A549 (cell line): Measurements from ENCODE around the gene SYT2. TPM values are rescaled to one million over a fixed set of nuclear protein-coding genes. Genes with fewer than 3 reads are reported as not detected.

ENCODE experiments used
- ATAC-seq, 2 experiments: fragments of 200-7000 bp in 1 of 2; fragments of >200 bp in 1 of 2; cut with Nextera tagmentation in 1 of 2; cut with Tn5 transposase in 1 of 2; 3 replicates each; pipeline versions ENCODE4 v1.8.0 to v1.9.1; 2018 to 2020; ENCODE audit warnings: mild to moderate bottlenecking in 1 of 2, moderate library complexity in 1 of 2
- CTCF ChIA-PET: fragments of 300-600 bp; sonication (Branson Sonifier 250); formaldehyde crosslinking; extraction: SDS; loops from one replicate; lab custom pipeline; 2021; ENCODE audit warnings: antibody characterized with exemption, inconsistent platforms; lab: Yijun Ruan, JAX
- POLR2A ChIA-PET: fragments of 350-600 bp; formaldehyde crosslinking; extraction: SDS; loops from one replicate; lab custom pipeline; 2021; ENCODE audit warnings: antibody characterized with exemption, inconsistent platforms; lab: Yijun Ruan, JAX
- DNase-seq, 2 experiments: peaks; one replicate each; pipeline versions ENCODE4 v3.0.0 to v3.0.0-alpha.2; 2011 to 2016; ENCODE audit warnings: low read depth in 1 of 2, low spot score in 1 of 2
- FAIRE-seq: peaks from 2 replicates; lab custom pipeline; 2011; peaks lifted over from hg19 to GRCh38; lab: Jason Lieb, UNC
- H3K27ac ChIP-seq, 2 experiments: fragments of >200 bp; sonication (Bioruptor Twin); formaldehyde crosslinking; 3 replicates each; pipeline ENCODE4 v1.5.1; 2016 to 2017
- H3K4me1 ChIP-seq: fragments of >200 bp; sonication (Bioruptor Twin); formaldehyde crosslinking; 3 replicates; pipeline ENCODE4 v1.6.1; 2016
- H3K4me2 ChIP-seq: fragments of >200 bp; sonication (Bioruptor Twin); formaldehyde crosslinking; 3 replicates; pipeline ENCODE4 v1.6.1; 2016
- H3K4me3 ChIP-seq: fragments of >200 bp; sonication (Bioruptor Twin); formaldehyde crosslinking; 3 replicates; pipeline ENCODE4 v1.5.1; 2016
- H3K9me3 ChIP-seq: fragments of >200 bp; sonication (Bioruptor Twin); formaldehyde crosslinking; 3 replicates; pipeline ENCODE4 v1.6.1; 2016
- BHLHE40 ChIP-seq: IDR thresholded peaks from 2 replicates; pipeline ENCODE4 v1.6.1; 2012; ENCODE audit warnings: low read depth, low read length, inconsistent platforms
- CBX8 ChIP-seq: fragments of 200-600 bp; sonication (generic); IDR thresholded peaks from 2 replicates; pipeline ENCODE4 v1.6.1; 2016
- CEBPB ChIP-seq, 2 experiments: fragments of >200 bp in 1 of 2; sonication (Bioruptor Twin) in 1 of 2; formaldehyde crosslinking in 1 of 2; IDR thresholded peaks; 2 replicates each; pipeline ENCODE4 v1.6.1; 2012 to 2016
- CHD4 ChIP-seq: fragments of 200-600 bp; sonication (generic); IDR thresholded peaks from 2 replicates; pipeline ENCODE4 v1.6.1; 2016; ENCODE audit warnings: antibody characterized with exemption, mild to moderate bottlenecking, borderline replicate concordance
- ESRRA ChIP-seq: fragments of 150-350 bp; IDR thresholded peaks from 2 replicates; pipeline ENCODE4 v1.6.1; 2014; ENCODE audit warnings: mild to moderate bottlenecking, low read length, borderline replicate concordance
- FOXS1 ChIP-seq: fragments of 250-450 bp; sonication (Bioruptor Pico); IDR thresholded peaks from 2 replicates; pipeline ENCODE4 v1.5.0; 2020; ENCODE audit warnings: mild to moderate bottlenecking, moderate library complexity
- HDAC2 ChIP-seq: fragments of 200-600 bp; sonication (generic); IDR thresholded peaks from 2 replicates; pipeline ENCODE4 v1.6.1; 2016
- HOXA7 ChIP-seq: fragments of 250-450 bp; sonication (Bioruptor Pico); IDR thresholded peaks from 2 replicates; pipeline ENCODE4 v1.5.0; 2020; ENCODE audit warnings: mild to moderate bottlenecking, moderate library complexity
- HOXB5 ChIP-seq: fragments of 250-450 bp; sonication (Bioruptor Pico); IDR thresholded peaks from 2 replicates; pipeline ENCODE4 v1.5.0; 2020; ENCODE audit warnings: mild to moderate bottlenecking, moderate library complexity
- JUN ChIP-seq, 2 experiments: fragments of >200 bp; sonication (Bioruptor Twin); formaldehyde crosslinking; IDR thresholded peaks; 2 replicates in 1 of 2; 3 replicates in 1 of 2; pipeline ENCODE4 v1.6.1; 2016 to 2017
- JUNB ChIP-seq: fragments of >200 bp; sonication (Bioruptor Twin); formaldehyde crosslinking; IDR thresholded peaks from 2 replicates; pipeline ENCODE4 v1.6.1; 2016
- KDM1A ChIP-seq: fragments of 200-600 bp; sonication (generic); IDR thresholded peaks from 2 replicates; pipeline ENCODE4 v1.6.1; 2016; ENCODE audit warnings: low read depth, mild to moderate bottlenecking
- KDM5A ChIP-seq: fragments of 200-600 bp; sonication (generic); IDR thresholded peaks from 2 replicates; pipeline ENCODE4 v1.6.1; 2016; ENCODE audit warnings: antibody characterized with exemption, mild to moderate bottlenecking
- MAFK ChIP-seq: fragments of 450-650 bp; IDR thresholded peaks from 2 replicates; pipeline ENCODE4 v1.6.1; 2014; ENCODE audit not compliant: partially characterized antibody
- MAZ ChIP-seq: fragments of 150-350 bp; IDR thresholded peaks from 2 replicates; pipeline ENCODE4 v1.6.1; 2014; ENCODE audit warnings: antibody characterized with exemption, low read depth, low read length, borderline replicate concordance
- MYC ChIP-seq: IDR thresholded peaks from 2 replicates; pipeline ENCODE4 v1.6.1; 2012; ENCODE audit warnings: mild to moderate bottlenecking, inconsistent platforms, low read length, improper control_type of control experiment, borderline replicate concordance
- NR3C1 ChIP-seq: fragments of >200 bp; sonication (Bioruptor Twin); formaldehyde crosslinking; IDR thresholded peaks from 3 replicates; pipeline ENCODE4 v1.6.1; 2017
- POLR2AphosphoS2 ChIP-seq: conservative IDR thresholded peaks from 2 replicates; pipeline ENCODE4 v1.6.1; 2012; ENCODE audit warnings: low read length, improper control_type of control experiment, inconsistent platforms
- RAD21 ChIP-seq, 2 experiments: fragments of >200 bp in 1 of 2; sonication (Bioruptor Twin) in 1 of 2; formaldehyde crosslinking in 1 of 2; IDR thresholded peaks in 1 of 2; conservative IDR thresholded peaks in 1 of 2; 2 replicates in 1 of 2; 3 replicates in 1 of 2; pipeline ENCODE4 v1.6.1; 2012 to 2018; ENCODE audit warnings: inconsistent platforms in 1 of 2
- RARB ChIP-seq: fragments of 250-450 bp; sonication (Bioruptor Pico); IDR thresholded peaks from 2 replicates; pipeline ENCODE4 v1.8.0; 2021; ENCODE audit warnings: mild to moderate bottlenecking, moderate library complexity
- RCOR1 ChIP-seq: fragments of 150-350 bp; IDR thresholded peaks from 2 replicates; pipeline ENCODE4 v1.6.1; 2014; ENCODE audit warnings: antibody characterized with exemption, low read length, low read depth
- TP53 ChIP-seq: fragments of 250-450 bp; sonication (Bioruptor Pico); IDR thresholded peaks from 2 replicates; pipeline ENCODE4 v1.5.0; 2021; ENCODE audit warnings: mild to moderate bottlenecking, moderate library complexity
- ZC3H11A ChIP-seq: fragments of 450-650 bp; IDR thresholded peaks from 2 replicates; pipeline ENCODE4 v1.6.1; 2014; ENCODE audit warnings: antibody characterized with exemption, mild to moderate bottlenecking
- WGBS: methylation state at CpG from one replicate; pipeline ENCODE4 v1.1.6; 2017; ENCODE audit errors: missing lambda C conversion rate; 5-methylcytosine and 5-hydroxymethylcytosine counted together
- polyA plus RNA-seq, 4 experiments: library from polyadenylated mRNA; depleted of rRNA in 3 of 4; stranded (reverse); fragments of >200 nt; fragmentation: RNase III in 1 of 4; extraction: RNeasy Plus Mini Kit Qiagen cat#74134 plus additional on column Dnase treatment in 1 of 4; gene quantifications; 2 replicates in 3 of 4; 3 replicates in 1 of 4; pipeline ENCODE4 v1.2.3, GENCODE V29; 2011 to 2017
- TF ChIP-seq, protein P1 (sequence below): fragments of 450-650 bp; IDR thresholded peaks from 2 replicates; pipeline ENCODE4 v1.6.1; 2014; ENCODE audit warnings: antibody characterized with exemption
- TF ChIP-seq, protein P2 (sequence below): fragments of 150-350 bp; IDR thresholded peaks from 2 replicates; pipeline ENCODE4 v1.6.1; 2014; ENCODE audit warnings: low read depth, mild to moderate bottlenecking, low read length

SYT2 gene
- polyA plus RNA-seq, 2 of the 4 experiments (the other 2 are of a cell fraction), result 0.03 to 0.04 TPM

DNA sequence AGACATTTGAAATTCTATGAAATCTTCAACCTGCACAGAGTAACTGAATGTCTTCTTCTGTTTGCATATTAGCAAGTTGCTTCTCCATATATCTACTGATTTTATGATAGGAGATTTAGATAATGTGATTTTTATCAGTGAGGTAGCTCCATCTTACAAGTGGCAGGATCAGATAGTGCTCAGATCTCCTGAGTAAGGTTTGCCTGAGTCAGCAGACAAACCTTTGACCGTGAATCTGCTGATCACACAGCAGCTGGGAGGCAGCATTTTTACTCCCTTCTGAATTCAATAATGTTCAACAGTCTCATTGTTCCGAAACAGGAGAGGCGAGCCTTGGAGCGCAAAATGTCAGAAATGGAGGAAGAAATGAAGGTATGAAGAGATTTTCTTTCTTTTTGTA lies 141.4 kb downstream of the SYT2 start:
- H3K27ac ChIP-seq, result no peak overlapping the region
- ATAC-seq, result no peak
- no peak overlapping the region for H3K4me2 ChIP-seq
- WGBS, result 86% methylated on average over 4 of the region's 4 CpGs
- DNase-seq, result no peak
- ChIA-PET CTCF (interaction anchor here (1.1 to 8.4 kb wide), 3 partner anchors 18 to 151 kb away, joined by 3 to 91 read pairs (median 6); no protein-coding TSS in a partner anchor), POLR2A (no interaction called here)
- no peaks in the 10 kb centered on the region for H3K4me1 ChIP-seq
- no peak overlapping the region for H3K4me3 ChIP-seq
- FAIRE-seq, result no peak
- TF ChIP-seq JUNB (no peak), HDAC2 (no peak), KDM5A (no peak), JUN (IDR thresholded peaks at IDR 0.05) (no peak), NR3C1 (no peak), MAFK (peak; percentile 30), HOXB5 (CRISPR knock-in tag) (no peak)
- H3K9me3 ChIP-seq, result no peaks in the 10 kb centered on the region

DNA sequence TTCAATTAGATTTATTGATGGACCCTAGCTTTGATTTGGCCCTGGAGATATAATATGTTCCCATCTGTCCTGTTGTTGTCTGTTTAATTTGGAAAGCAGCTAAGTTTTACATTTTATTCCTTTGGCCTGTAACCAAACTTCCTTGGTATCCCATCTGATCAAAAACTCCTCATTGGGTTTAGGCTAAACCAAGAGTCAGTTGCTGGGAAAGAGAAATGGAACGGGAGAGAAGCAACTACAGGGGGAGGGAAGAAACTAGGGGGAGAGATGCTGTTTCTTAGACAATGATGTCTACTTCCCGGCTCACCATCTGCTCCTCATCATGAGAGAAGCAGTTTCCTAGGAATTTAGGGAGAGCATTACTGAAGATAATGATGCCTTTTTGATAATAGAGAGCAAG lies 141.8 kb downstream of the SYT2 start:
- ATAC-seq, result no peak
- WGBS, result 86% methylated on average over 2 of the region's 2 CpGs
- H3K9me3 ChIP-seq, result no peaks in the 10 kb centered on the region
- no peak for FAIRE-seq
- H3K4me3 ChIP-seq, result no peak overlapping the region
- H3K27ac ChIP-seq, result no peak overlapping the region
- H3K4me2 ChIP-seq, result no peak overlapping the region
- no peak for DNase-seq
- TF ChIP-seq HOXB5 (CRISPR knock-in tag), result no peak
- CTCF ChIA-PET, result interaction anchor here (1.1 to 8.4 kb wide), 3 partner anchors 18 to 151 kb away, joined by 3 to 91 read pairs (median 6); no protein-coding TSS in a partner anchor
- POLR2A ChIA-PET, result no interaction called here
- no peaks in the 10 kb centered on the region for H3K4me1 ChIP-seq

DNA sequence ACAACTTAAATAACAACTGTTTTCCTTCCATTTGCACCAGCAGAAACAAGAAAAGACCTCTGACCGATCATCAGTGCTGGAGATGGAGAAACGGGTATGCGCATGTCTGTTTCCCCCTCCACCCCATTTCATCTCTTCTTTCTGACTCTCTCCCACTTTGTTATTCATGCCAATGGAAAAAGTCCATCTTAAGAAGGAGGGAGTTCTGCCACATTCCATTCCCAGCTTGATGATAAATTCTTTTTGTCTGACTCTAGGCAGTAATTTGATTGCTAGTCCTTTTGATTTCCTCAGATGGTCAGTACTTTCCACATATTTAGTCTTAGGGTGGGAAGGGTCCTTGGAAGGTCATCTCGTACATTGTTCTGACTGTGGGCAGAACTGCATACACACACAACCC lies 142.5 kb downstream of the SYT2 start:
- 86% methylated on average over 4 of the region's 4 CpGs for WGBS
- Histone ChIP-seq H3K4me1 (no peaks in the 10 kb centered on the region), H3K4me2 (no peak overlapping the region), H3K4me3 (no peak overlapping the region), H3K27ac (no peak overlapping the region), H3K9me3 (no peaks in the 10 kb centered on the region)
- TF ChIP-seq RAD21 (conservative IDR thresholded peaks at IDR 0.05 in 1 of 2, IDR thresholded peaks at IDR 0.05 in 1 of 2) (no peak), CBX8 (no peak), BHLHE40 (no peak), RARB (CRISPR knock-in tag) (no peak), MYC (no peak), MAZ (no peak), CHD4 (no peak)
- FAIRE-seq (no peak), DNase-seq (no peak), ATAC-seq (no peak)
- POLR2A ChIA-PET, result no interaction called here
- CTCF ChIA-PET, result interaction anchor here (2.0 kb wide), 1 partner anchor 32 kb away, joined by 6 read pairs; no protein-coding TSS in a partner anchor

DNA sequence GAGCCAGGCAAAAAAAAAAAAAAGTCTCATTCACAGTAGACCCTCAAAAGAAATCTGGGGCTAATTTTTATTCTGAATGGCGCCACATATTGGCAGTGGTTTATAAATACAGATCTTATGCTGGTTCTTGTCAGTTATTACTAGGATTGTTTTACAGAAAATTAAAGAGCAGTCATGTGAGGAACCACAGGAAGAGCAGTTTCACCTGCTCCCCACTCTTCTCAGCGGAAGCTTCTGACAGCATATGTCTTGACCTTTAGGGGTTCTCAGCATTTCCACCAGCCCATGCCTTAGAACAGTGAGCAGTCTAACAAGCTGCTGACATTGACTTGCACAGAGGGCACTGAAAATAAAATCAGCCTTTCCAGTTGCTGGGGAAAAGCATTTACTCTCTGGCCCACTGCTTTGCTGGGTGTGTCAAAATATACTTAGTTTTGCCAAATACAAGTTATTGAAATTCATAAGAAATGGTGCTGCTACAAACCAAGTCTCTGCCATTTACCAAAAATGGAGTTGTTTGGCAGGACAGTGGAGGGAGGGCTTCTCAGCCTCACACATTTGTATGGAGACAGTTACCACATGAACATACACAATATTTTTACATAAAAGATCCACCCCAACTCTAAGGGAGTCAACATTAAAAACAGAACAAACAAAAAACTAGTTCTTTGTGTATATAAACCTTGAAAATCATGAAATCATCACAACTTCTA lies 144.2 kb downstream of the SYT2 start:
- no peak for ATAC-seq
- no peak for DNase-seq
- Histone ChIP-seq H3K4me2 (no peak overlapping the region), H3K4me1 (no peaks in the 10 kb centered on the region), H3K4me3 (no peak overlapping the region), H3K27ac (no peak overlapping the region), H3K9me3 (no peaks in the 10 kb centered on the region)
- no peak for FAIRE-seq
- CTCF ChIA-PET, result interaction anchor here (1.3 kb wide), 1 partner anchor 34 kb away, joined by 3 read pairs; no protein-coding TSS in a partner anchor
- POLR2A ChIA-PET, result no interaction called here
- TF ChIP-seq RAD21 (conservative IDR thresholded peaks at IDR 0.05 in 1 of 2, IDR thresholded peaks at IDR 0.05 in 1 of 2), result no peak
- TF ChIP-seq ESRRA, result no peak
- no peak for TF ChIP-seq RCOR1
- TF ChIP-seq POLR2AphosphoS2, result no peak
- no peak for TF ChIP-seq HOXA7 (CRISPR knock-in tag)
- no peak for TF ChIP-seq NR3C1
- TF ChIP-seq FOXS1 (CRISPR knock-in tag), result no peak
- TF ChIP-seq CEBPB (IDR thresholded peaks at IDR 0.05), result no peak
- no peak for TF ChIP-seq TP53 (CRISPR knock-in tag)
- no peak for TF ChIP-seq KDM5A
- no peak for TF ChIP-seq BHLHE40
- TF ChIP-seq, protein P1, sequence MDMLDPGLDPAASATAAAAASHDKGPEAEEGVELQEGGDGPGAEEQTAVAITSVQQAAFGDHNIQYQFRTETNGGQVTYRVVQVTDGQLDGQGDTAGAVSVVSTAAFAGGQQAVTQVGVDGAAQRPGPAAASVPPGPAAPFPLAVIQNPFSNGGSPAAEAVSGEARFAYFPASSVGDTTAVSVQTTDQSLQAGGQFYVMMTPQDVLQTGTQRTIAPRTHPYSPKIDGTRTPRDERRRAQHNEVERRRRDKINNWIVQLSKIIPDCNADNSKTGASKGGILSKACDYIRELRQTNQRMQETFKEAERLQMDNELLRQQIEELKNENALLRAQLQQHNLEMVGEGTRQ, result no peak
- no peak for TF ChIP-seq HDAC2
- TF ChIP-seq ZC3H11A, result no peak
- no peak for TF ChIP-seq KDM1A
- TF ChIP-seq, protein P2, sequence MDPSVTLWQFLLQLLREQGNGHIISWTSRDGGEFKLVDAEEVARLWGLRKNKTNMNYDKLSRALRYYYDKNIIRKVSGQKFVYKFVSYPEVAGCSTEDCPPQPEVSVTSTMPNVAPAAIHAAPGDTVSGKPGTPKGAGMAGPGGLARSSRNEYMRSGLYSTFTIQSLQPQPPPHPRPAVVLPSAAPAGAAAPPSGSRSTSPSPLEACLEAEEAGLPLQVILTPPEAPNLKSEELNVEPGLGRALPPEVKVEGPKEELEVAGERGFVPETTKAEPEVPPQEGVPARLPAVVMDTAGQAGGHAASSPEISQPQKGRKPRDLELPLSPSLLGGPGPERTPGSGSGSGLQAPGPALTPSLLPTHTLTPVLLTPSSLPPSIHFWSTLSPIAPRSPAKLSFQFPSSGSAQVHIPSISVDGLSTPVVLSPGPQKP, result no peak
- WGBS, result 92% methylated on average over 2 of the region's 2 CpGs
